ENCODE measurements around the gene DNAJC13.

GRCh38 chr3:132406587-132406986 lies 10.7 kb upstream of the DNAJC13 start:
- TF ChIP-seq CTCF (conservative IDR thresholded peaks at IDR 0.05; ENCODE audit: low read depth, low read length): no peak
- no peak for TF ChIP-seq EZH2 (IDR thresholded peaks at IDR 0.05; ENCODE audit: low read length, unreplicated experiment)
- no peak for TF ChIP-seq EZH2phosphoT487 (IDR thresholded peaks at IDR 0.05; ENCODE audit: borderline replicate concordance, low read length)
